ENCODE measurements around the gene FRMD4A.

FRMD4A gene

DNA sequence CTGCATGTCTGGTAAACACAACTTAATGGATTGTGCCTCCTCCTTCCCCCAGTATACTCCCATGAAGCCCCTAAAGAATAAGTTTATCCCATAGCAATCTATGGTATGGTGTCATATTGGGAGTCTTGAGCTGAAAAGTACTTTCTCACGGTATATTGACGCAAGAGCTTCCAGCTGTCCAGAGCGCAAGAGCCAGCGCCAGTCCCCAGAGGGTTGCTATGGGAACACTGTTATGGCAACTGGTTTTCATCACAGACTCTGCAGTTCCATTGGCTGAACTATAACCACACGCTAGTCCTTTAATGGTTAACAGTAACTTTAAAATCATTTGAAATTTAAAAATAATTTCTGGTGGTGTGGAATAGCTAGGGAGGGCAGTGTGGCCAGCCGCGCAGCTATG, 697.0 kb downstream of the FRMD4A start:
- DNase-seq (ENCODE audit: insufficient read length, low spot score): no peak
- TF ChIP-seq, protein P1, sequence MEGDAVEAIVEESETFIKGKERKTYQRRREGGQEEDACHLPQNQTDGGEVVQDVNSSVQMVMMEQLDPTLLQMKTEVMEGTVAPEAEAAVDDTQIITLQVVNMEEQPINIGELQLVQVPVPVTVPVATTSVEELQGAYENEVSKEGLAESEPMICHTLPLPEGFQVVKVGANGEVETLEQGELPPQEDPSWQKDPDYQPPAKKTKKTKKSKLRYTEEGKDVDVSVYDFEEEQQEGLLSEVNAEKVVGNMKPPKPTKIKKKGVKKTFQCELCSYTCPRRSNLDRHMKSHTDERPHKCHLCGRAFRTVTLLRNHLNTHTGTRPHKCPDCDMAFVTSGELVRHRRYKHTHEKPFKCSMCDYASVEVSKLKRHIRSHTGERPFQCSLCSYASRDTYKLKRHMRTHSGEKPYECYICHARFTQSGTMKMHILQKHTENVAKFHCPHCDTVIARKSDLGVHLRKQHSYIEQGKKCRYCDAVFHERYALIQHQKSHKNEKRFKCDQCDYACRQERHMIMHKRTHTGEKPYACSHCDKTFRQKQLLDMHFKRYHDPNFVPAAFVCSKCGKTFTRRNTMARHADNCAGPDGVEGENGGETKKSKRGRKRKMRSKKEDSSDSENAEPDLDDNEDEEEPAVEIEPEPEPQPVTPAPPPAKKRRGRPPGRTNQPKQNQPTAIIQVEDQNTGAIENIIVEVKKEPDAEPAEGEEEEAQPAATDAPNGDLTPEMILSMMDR (IDR thresholded peaks at IDR 0.05; ENCODE audit: insufficient read depth, missing control alignments): no peak
- no peak for FAIRE-seq

DNA sequence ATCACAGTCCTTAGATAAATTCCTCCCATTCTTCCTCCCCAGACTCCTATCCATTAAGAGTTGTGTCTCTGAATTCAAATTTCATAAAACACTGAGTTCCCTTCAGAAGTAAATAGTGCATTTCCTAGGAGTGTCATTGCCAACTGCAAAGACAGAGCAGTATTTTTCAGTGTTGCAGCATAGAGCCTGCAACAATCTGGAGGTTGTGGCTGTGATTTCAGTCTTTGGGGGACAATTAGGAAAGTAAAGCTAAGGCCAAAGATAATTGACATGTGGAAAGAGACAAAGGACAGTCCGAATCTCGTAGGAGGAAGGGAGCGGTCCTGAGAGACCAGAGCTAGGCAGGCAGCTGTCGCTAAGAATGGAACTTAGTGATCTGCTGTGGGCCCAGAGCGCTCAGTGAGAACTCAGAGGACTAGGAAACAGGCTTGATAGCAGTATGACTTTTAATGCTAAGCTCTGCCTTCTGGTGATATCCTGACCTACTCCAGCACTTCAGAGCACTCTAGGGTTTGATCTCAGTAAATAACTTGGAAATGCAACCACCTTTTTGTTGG, 697.8 kb downstream of the FRMD4A start:
- no peak for FAIRE-seq
- no peak for DNase-seq (ENCODE audit: insufficient read length, low spot score)
- TF ChIP-seq, protein P1 (IDR thresholded peaks at IDR 0.05; ENCODE audit: insufficient read depth, missing control alignments): no peak

DNA sequence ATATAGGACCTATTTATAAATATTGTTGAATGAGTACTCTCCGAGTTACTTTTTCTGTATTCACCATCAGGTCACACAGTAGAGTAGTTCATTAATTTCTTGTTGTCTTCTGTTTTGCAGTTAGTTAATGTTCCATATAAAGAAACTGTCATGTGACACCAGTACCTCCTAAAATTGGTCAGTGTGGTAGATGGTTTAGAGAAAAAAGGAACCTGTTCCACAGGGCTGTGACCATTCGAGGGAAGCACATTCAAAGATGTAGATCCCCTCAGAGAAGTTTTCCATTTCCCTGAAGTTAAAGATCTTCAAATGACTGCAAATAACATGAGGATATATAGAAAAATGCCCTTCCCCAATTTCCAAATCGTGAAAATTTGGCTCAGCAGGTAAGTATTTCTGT, 698.3 kb downstream of the FRMD4A start:
- FAIRE-seq (no peak), DNase-seq (ENCODE audit: insufficient read length, low spot score) (no peak)
- TF ChIP-seq, protein P1 (IDR thresholded peaks at IDR 0.05; ENCODE audit: insufficient read depth, missing control alignments): no peak

DNA sequence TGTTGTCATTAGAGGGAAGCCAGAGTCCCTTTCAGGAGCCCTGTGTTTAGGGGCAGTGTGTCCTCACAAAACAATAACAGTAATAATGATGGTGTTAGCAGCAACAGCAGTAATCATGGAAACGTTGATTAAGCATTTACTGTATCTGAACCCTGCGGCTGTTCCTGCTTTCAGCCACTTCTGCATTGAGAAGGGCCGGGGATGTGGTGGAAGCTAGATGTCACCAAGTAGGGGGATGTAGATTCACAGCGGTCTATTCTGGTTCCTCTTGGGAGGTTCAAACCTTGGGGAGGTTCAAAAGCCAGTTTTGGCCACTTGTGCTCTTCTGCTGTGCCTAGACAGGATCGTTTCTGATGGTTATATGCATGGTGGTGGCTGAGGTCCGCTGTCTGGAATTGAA, 699.1 kb downstream of the FRMD4A start:
- TF ChIP-seq, protein P1 (IDR thresholded peaks at IDR 0.05; ENCODE audit: insufficient read depth, missing control alignments): no peak
- DNase-seq (ENCODE audit: insufficient read length, low spot score) (no peak), FAIRE-seq (no peak)

DNA sequence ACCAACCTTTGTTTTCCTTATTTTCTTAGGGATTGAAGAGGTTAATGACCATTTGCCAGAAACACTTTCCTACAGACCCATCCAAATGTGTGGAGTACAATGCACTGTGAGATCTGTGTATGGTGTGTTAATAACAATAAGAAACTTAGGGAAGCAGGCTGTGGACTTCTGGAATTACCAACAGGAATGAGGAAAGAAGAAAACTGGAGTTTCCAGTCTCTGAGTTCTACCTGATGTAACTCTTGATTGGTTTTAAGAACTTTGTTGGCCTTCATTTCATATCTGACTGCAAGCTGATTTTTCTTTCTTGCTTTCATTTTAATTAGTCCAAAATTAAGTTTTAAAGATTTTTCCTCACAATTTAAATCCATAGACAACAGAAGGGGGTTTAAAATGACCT, 700.5 kb downstream of the FRMD4A start:
- DNase-seq (ENCODE audit: insufficient read length, low spot score) (no peak), FAIRE-seq (no peak)
- TF ChIP-seq, protein P1 (IDR thresholded peaks at IDR 0.05; ENCODE audit: insufficient read depth, missing control alignments): no peak

DNA sequence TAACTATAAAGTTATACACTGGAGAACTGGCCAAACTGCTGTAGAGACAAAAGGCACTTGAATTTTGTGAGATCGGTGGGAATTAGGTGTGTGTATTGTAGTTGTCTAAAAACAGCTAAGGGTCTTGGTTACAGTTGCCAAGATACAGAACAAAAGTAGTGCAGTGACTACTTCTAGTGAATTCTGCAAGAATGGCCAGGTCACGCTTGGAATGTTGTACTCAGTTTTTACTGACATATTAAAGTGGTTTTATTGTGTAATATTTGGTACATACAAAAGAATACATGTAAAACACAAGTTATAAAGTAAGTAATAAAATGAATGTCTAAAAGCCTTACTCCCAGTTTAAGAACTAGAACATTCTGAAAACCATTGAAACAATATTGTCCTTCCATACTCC, 701.6 kb downstream of the FRMD4A start:
- DNase-seq (ENCODE audit: insufficient read length, low spot score) (no peak), FAIRE-seq (no peak)
- TF ChIP-seq, protein P1 (IDR thresholded peaks at IDR 0.05; ENCODE audit: insufficient read depth, missing control alignments): no peak

DNA sequence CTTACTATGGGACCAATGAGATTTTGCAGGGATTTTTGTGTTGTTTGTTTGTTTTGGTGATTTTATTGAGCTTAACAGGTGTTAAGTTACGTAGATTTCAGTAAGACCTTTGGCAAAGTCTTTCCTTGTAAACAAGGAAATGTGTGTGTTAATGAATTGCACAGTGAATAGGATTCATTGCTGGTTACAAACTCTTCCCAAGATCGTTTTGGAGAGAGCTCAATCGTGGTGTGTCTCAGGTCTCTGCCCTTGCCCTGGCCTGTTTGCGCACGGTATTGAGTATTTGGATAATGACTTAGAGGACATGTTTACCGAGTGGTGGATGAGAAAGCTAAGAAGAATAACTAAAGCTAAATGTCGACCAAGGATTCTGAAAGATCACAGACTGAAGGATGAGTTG, 702.1 kb downstream of the FRMD4A start:
- DNase-seq (ENCODE audit: insufficient read length, low spot score): no peak
- FAIRE-seq: no peak

More for the DNA sequence above, 702.1 kb downstream of the FRMD4A start:
- TF ChIP-seq, protein P1 (IDR thresholded peaks at IDR 0.05; ENCODE audit: insufficient read depth, missing control alignments): no peak

Data from D721Med (cell line).